Heart left ventricle (tissue), 16 donors: Measurements from ENCODE around the gene LEPROT. TPM values are rescaled to one million over a fixed set of nuclear protein-coding genes. Genes with fewer than 3 reads are reported as not detected.

Experiments
- ATAC-seq, 4 donors: fragments of 200-7000 bp; cut with Tn5 transposase; one replicate each; pipeline ENCODE4 v1.9.1; 2020 to 2022; ENCODE audit warnings: moderate library complexity in 4 of 4, mild to moderate bottlenecking in 3 of 4, moderate number of reproducible peaks in 1 of 4
- DNase-seq, 5 donors: peaks; one replicate each; pipeline ENCODE4 v3.0.0-alpha.2; 2020
- H3K27ac ChIP-seq, 12 donors: fragments of 200-600 bp; sonication (generic) in 4 of 12; one replicate each; pipeline versions ENCODE4 v1.5.0 to v1.8.0; 2016 to 2022; ENCODE audit warnings: mild to moderate bottlenecking in 2 of 12
- H3K27me3 ChIP-seq, 9 donors: fragments of 200-600 bp; sonication (generic) in 2 of 9; one replicate each; pipeline versions ENCODE4 v1.5.1 to v1.8.0; 2016 to 2022; ENCODE audit warnings: mild to moderate bottlenecking in 3 of 9
- H3K36me3 ChIP-seq, 9 donors: fragments of 200-600 bp; sonication (generic) in 2 of 9; one replicate each; pipeline versions ENCODE4 v1.5.0 to v1.8.0; 2018 to 2022; ENCODE audit warnings: mild to moderate bottlenecking in 2 of 9
- H3K4me1 ChIP-seq, 12 donors: fragments of 200-600 bp; sonication (generic) in 4 of 12; one replicate each; pipeline versions ENCODE4 v1.5.0 to v1.8.0; 2016 to 2022; ENCODE audit warnings: mild to moderate bottlenecking in 3 of 12
- H3K4me3 ChIP-seq, 12 donors: fragments of 200-600 bp; sonication (generic) in 4 of 12; one replicate each; pipeline versions ENCODE4 v1.5.0 to v1.8.0; 2017 to 2022; ENCODE audit warnings: mild to moderate bottlenecking in 9 of 12, moderate library complexity in 4 of 12
- H3K9me3 ChIP-seq, 12 donors: fragments of 200-600 bp; sonication (generic) in 4 of 12; one replicate each; pipeline versions ENCODE4 v1.5.0 to v1.8.0; 2016 to 2022; ENCODE audit warnings: mild to moderate bottlenecking in 1 of 12
- CTCF ChIP-seq, 12 donors: fragments of 200-600 bp; sonication (generic) in 4 of 12; IDR thresholded peaks; one replicate each; pipeline versions ENCODE4 v1.5.0 to v1.8.0; 2018 to 2022; ENCODE audit warnings: antibody characterized with exemption in 12 of 12, mild to moderate bottlenecking in 5 of 12
- POLR2A ChIP-seq, 2 donors: fragments of 450-650 bp; IDR thresholded peaks; one replicate each; pipeline ENCODE4 v1.6.1; 2017; ENCODE audit warnings: antibody characterized with exemption in 2 of 2, mild to moderate bottlenecking in 2 of 2, moderate library complexity in 2 of 2
- WGBS, 4 donors: extraction: QIAGEN DNeasy Blood & Tissue Kit in 2 of 4; methylation state at CpG; one replicate each; pipeline versions ENCODE4 v1.1.5 to v1.1.7; 2013 to 2018; 5-methylcytosine and 5-hydroxymethylcytosine counted together
- intact Hi-C, 10 donors: fragments of 100-400 bp; cut with DNase I; formaldehyde crosslinking; loops; one replicate each; pipeline versions ENCODE4 v1.11.1 to v1.14.2; 2022
- polyA plus RNA-seq, 2 donors: library from polyadenylated mRNA; stranded (reverse); fragments of 200-250 nt; gene quantifications; one replicate each; pipeline ENCODE4 v1.2.3, GENCODE V29; 2013
- total RNA-seq, 9 donors: library from RNA; depleted of rRNA in 2 of 9; stranded (reverse); fragments of >200 nt in 2 of 9; fragmentation: NEBNext Ultra II Directional in 3 of 9; extraction: Animal tissue kit (Norgen Biotek cat#: 25700) in 3 of 9; gene quantifications; one replicate each; pipeline versions ENCODE4 v1.1.0 to v1.2.4, GENCODE V29; 2016 to 2023
- donor health status: ischemic (EF 13 %, LVEDD 7.1; RV severe dilation, severe dysfunction).
- donor health status: healthy with polysubstance abuse.
- donor health status: DM: no; HTN: yes; CAD: no.
- donor health status: DM: no; HTN: no; CAD: no.
- donor health status: ischemic (EF 25% LVEDD 6.9; RV normal size, moderate dysfunction).
- donor health status: ischemic (EF 25% LVEDD 5.7; RV mildly dilated, moderate dysfunction).
- donor health status: healthy.
- donor health status: DM: yes; HTN: yes; CAD: no.
- donor health status: ischemic (EF 35%, LVEDD 5.7; RV mildly dilated, moderate dysfunction).
- donor health status: nonischemic (EF 11% LVEDD 7.7; RV severe dilation, severe dysfunction).
- donor health status: DM: yes; HTN: yes; CAD: no.
- donor health status: PGD.
- donor health status: ischemic (EF 29% LVEDD 5.4; RV normal size, mild dysfunction).
- donor health status: nonischemic (EF 23%, LVEDD 6.1; RV moderate dilation, normal function).

LEPROT gene
- total and polyA plus RNA-seq, 11 donors = 20.8 to 66.2 (median 46.2) TPM

GRCh38 chr1:65471213-65471833 lies 50.9 kb downstream of the LEPROT start:
- Histone ChIP-seq H3K9me3 (peaks cover 0 to under 1% (median 0%) of the 10 kb centered on the region in 12 donors), H3K36me3 (no peaks in the 10 kb centered on the region), H3K27ac (peak overlapping the region in 3 of 12 donors; percentile 5 to 27 (median 21)), H3K4me1 (peaks cover 0 to 48% (median 12%) of the 10 kb centered on the region in 12 donors), H3K27me3 (no peaks in the 10 kb centered on the region), H3K4me3 (no peak overlapping the region)
- TF ChIP-seq CTCF (IDR thresholded peaks at IDR 0.05) = no peak
- no peak for TF ChIP-seq POLR2A (IDR thresholded peaks at IDR 0.05)
- ATAC-seq (peak in 1 of 4 donors; percentile 32), DNase-seq (no peak)
- WGBS, 4 donors = 35 to 73% (median 54%) methylated on average over 2 of the region's 2 CpGs
- intact Hi-C loops = no loop called here

DNA sequence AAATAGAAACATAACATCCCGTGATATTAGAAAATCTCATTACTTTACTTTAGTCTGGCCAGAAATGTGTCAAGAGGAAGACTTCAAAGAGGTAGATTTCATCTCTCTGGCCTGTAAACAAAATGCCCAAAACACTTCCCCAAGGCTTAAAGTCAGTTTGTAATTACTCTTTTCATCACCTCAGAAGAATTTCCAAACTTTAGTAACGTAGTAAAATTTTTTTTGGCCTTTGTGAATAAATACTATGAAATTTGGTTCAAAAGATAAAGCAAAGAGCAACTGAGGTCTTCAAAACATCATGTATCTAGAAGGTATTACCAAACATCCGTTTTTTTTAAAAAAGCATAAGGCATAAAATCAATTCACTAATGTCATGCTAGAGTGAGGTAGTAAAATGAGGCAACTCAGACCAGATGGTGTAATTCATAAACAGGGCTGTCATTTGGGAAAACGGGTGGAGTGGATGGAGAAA lies 51.4 kb downstream of the LEPROT start:
- DNase-seq (no peak), ATAC-seq (peak in 3 of 4 donors; percentile 29 to 43 (median 31))
- H3K27ac ChIP-seq = peak overlapping the region in 1 of 12 donors; percentile 27
- H3K9me3 ChIP-seq = no peaks in the 10 kb centered on the region
- H3K36me3 ChIP-seq = no peaks in the 10 kb centered on the region
- H3K4me1 ChIP-seq = peaks cover 0 to 54% (median 12%) of the 10 kb centered on the region in 12 donors
- H3K27me3 ChIP-seq = no peaks in the 10 kb centered on the region
- H3K4me3 ChIP-seq = no peak overlapping the region
- TF ChIP-seq POLR2A (IDR thresholded peaks at IDR 0.05) (no peak), CTCF (IDR thresholded peaks at IDR 0.05) (no peak)
- intact Hi-C loops = no loop called here
- WGBS, 4 donors = 77 to 84% (median 79%) methylated on average over 4 of the region's 4 CpGs

- no peaks in the 10 kb centered on the region for H3K27me3 ChIP-seq
- ATAC-seq (peak in 3 of 4 donors; percentile 36 to 83 (median 57)), DNase-seq (no peak)
- peak overlapping the region in 2 of 12 donors; percentile 5 to 50 for H3K27ac ChIP-seq
- H3K4me1 ChIP-seq = peaks cover 0 to 38% (median 0%) of the 10 kb centered on the region in 12 donors
- intact Hi-C loops = no loop called here
- TF ChIP-seq POLR2A (IDR thresholded peaks at IDR 0.05) (no peak), CTCF (IDR thresholded peaks at IDR 0.05) (no peak)
- 57 to 74% (median 60%) methylated on average over 3 of the region's 3 CpGs for whole genome bisulfite sequencing, 4 donors
- H3K9me3 ChIP-seq = no peaks in the 10 kb centered on the region
- no peaks in the 10 kb centered on the region for H3K36me3 ChIP-seq
- no peak overlapping the region for H3K4me3 ChIP-seq
Measured at GRCh38 chr1:65476327-65476726, 55.9 kb downstream of the LEPROT start.

DNA sequence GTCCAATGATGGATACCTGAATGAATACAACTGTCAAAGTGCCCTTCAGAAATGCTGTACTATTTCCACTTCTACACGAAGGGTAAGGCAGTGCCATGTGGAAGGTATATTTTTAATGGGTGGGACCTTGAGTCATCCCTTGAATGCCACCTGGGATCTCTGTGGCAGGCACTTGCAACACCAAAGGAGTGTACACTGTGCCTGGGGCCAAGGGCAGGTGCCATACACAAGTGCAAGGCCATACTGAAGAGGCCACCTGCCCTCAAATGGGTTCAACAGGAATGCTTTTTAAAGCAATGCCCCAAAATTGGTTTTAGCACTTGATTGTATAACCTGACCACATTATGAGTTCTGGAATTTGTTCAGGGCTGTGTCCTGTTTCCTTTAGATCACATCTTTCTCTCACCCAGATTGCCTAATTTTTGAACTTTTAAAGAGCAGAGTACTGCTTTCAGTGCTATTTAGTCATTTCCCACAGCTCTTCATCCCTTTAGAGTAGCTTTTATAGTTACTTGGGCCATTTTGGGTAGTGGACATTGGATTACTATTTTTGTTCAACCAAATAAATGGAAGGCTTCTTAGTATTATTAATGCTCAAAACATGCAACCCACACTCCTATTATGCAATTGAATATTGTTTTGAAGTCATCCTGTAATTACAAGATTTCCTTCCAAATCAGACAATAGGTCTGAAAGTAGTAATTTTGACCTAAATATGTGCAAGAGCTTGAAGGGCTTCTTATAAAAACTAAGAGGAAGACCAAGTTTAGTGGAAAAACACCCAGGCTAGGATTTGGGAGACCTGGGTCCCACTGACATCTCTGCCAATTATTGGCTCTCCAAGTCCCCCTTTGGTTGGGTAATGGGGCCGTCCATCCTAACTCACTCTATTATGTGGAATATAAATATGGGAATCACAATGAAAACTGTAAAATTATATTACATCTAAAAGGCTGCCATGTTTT lies 57.2 kb downstream of the LEPROT start:
- no peaks in the 10 kb centered on the region for H3K9me3 ChIP-seq
- WGBS, 4 donors = 81 to 100% (median 90%) methylated on average over 2 of the region's 2 CpGs
- H3K36me3 ChIP-seq = no peaks in the 10 kb centered on the region
- no peaks in the 10 kb centered on the region for H3K27me3 ChIP-seq
- peak overlapping the region in 1 of 12 donors; percentile 2 for H3K27ac ChIP-seq
- ATAC-seq (peak in 1 of 4 donors; percentile 45), DNase-seq (no peak)
- intact Hi-C loops = no loop called here
- no peak for TF ChIP-seq CTCF (IDR thresholded peaks at IDR 0.05)
- no peak for TF ChIP-seq POLR2A (IDR thresholded peaks at IDR 0.05)
- H3K4me1 ChIP-seq = peaks cover 0 to 29% (median 0%) of the 10 kb centered on the region in 12 donors
- H3K4me3 ChIP-seq = no peak overlapping the region
